Measurements from ENCODE around the gene SCN1B.
"Not testable (repeated sequence)": the region's sequence is repeated elsewhere in the genome, so short reads cannot be mapped to it uniquely, and the experiment has no call there.

Gene SCN1B

DNA sequence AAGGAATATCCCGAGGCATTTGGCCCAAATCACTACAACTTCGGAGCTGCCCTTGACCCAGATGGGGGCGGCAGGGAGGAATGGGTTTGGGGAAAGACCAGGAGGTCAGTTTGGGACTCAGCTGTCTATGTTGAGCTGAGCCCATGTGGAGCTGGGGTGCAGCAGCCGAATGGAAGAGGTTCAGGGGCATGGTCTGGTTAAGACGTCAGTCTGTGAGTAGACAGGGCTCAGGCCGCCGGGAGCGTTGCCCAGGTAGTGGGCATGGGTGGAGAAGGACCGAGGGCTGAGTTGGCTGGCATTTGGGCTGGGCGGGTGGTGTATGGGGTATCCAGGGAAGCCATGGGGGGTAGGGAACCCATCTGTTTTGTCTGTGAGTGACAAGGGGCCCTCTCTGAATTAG is 9.3 kb upstream of the SCN1B start:
- no peak for DNase-seq

DNA sequence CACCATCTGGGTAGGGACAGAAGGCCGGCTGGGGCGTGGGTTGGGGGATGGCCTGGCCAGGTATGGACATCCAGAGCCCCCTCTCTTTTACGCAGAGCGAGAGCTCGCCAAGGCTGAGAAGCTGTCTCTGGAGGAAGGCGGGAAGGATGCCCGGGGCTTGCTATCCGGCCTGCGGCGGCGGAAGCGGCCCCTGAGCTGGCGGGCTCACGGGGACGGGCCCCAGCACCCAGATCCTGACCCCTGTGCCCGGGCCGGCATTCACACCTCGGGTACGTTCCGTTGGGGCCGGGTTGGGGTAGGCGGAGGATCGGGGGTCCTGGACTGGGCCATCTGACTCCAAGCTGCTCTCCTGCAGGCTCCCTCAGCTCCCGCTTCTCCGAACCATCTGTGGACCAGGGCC is 8.7 kb upstream of the SCN1B start:
- DNase-seq: no peak

DNA sequence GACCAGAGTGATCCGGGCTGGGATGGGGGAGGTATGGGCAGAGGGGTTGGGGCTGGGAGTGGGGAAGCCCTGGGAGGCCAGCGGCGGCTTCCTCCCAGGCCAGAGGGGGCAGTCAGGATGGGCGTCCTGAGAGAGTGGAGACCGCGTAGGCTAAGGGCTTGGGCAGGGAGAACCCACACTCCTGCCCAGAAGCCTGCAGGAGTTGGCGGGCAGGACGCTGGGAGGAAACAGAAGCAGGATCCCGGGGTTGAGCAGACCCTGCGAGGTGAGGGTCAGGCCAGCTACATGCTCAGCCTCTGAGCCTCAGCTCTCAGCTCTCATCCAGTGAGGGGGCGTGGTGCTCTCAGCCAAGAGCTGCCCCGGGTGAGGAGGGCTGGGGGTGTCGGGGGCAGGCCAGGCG is 7.8 kb upstream of the SCN1B start:
- DNase-seq: no peak

DNA sequence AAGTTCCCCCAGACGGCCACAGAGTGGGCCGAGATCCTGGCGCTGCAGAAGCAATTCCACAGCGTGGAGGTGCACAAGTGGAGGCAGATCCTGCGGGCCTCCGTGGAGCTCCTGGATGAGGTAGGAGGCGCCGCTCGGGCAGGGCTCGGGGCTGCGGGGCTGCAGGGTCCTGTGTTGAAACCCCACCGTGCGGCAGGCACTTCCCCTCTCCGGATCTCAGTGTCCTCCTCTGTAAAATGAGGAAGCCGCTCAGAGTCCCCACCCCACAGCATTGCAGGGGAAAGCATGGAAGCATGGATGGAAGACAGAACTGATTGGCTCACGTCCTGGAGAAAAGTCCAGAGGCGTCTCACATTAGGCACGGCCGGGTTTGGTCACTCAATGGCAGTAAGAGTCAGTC is 6.8 kb upstream of the SCN1B start:
- no peak for DNase-seq

DNA sequence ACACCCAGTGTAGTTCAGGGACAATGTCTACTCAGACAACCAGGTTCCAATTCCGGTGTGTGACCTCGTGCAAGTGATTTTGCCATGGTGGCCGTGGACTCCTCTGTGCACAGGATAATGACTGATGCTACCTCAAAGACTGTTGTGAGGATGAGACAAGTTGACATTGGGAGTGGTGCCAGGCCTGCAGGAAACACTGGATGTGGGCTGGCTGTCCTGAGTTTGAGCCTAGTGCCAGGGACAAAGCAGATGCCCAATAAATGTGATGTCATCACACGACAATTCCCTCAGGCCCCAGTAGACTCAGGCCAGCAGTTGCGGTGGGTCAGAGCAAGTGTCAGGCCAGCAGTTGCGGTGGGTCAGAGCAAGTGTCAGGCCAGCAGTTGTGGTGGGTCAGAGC is 6.2 kb upstream of the SCN1B start:
- DNase-seq: no peak

DNA sequence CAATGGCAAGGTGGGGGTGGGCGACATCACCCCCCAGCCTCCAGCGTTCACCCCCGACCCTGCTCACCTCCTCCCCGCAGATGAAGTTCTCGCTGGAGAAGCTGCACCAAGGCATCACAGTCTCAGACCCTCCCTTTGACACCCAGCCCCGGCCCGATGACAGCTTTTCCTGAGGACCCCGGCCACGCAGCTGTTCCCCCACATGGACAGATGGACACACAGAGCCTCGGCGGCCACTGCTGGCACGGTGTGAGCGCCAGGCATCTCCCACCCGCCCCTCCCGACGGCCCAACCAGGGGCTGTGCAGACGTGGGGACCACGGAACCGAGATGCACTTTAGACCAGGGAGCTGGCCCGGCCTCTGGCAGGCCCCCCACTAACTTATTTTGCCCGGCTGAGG is 4.3 kb upstream of the SCN1B start:
- DNase-seq: no peak

DNA sequence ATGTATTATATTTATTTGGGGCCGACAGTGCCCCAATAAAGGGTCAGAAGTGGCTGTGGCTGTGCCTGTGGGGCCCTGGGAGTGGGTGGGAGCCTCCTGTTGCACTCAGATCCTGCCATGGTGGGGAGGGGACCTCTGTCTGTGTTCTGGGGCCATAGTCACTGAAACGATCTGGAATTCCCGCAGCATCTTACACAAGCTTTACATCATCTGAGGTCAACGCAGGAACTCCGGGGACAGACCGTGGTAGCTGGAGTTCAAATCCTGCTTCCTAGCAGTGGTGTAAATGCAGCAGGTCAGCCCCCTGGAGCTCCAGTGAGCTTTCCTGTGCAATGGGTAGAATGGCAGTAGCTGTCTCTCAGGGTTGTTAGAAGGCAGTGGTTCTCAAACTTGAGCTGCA is 3.9 kb upstream of the SCN1B start:
- no peak for DNase-seq

DNA sequence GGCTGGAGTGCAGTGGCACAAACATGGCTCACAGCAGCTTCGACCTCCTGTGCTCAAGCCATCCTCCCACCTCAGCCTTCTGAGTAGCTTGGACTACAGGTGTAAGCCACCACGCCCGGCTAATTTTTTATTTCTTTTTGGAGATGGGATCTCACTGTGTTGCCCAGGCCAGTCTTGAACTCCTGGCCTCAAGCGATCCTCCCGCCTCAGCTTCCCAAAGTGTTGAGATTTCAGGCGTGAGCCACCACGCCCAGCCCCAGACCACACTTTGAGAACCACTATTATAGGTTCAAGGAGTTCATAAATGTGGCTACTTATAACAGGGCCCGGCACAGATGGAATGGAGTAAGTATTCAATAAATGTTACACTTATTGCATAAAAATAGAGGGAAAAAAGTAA is 3.3 kb upstream of the SCN1B start:
- DNase-seq: no peak

DNA sequence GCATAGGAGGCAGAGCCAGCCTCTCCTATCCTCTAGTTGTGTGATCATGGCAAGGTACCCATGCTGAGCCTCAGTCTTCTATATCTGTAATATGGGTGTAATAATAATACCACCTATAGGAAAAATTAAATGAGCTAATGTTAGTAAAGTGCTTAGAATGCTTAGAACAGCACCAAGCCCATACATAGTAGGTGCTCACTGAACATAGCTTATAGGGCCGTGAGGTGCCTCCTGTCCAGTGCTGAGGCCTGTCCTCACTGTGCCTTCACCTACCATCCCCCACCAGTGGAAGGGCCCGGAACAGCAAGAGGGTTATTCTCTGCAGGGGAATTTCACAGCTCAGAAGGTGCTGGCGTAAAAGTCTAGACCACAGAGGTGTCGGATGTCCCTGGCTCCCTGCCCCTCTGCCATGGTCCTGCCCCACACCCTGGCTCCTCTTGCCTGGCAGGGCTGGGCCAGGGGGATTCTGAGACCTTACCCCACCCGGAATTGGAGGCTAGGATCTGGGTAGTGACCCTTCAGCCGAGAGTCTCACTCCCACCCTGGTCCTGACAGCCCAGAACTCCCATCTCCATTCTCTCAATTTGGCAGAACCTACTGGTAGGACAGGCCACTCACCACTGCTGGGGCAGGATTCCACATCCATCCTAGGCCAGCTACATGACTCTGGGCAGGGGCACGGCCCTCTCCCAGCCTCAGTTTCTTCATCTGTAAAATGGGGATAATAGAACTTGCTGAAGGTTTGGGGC is 2.2 kb upstream of the SCN1B start:
- no peak for DNase-seq

DNA sequence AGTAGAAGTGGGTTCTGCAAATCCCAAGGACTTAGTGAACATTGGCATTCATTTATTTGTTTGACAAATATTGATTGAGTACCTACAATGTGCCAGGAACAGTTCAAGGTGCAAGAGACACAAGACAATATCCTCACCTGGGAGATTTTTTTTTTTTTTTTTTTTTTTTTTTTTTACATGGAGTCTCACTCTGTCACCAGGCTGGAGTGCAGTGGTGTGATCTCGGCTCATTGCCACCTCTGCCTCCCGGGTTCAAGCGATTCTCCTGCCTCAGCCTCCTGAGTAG is 1.7 kb upstream of the SCN1B start:
- not testable (repeated sequence) for DNase-seq

DNA sequence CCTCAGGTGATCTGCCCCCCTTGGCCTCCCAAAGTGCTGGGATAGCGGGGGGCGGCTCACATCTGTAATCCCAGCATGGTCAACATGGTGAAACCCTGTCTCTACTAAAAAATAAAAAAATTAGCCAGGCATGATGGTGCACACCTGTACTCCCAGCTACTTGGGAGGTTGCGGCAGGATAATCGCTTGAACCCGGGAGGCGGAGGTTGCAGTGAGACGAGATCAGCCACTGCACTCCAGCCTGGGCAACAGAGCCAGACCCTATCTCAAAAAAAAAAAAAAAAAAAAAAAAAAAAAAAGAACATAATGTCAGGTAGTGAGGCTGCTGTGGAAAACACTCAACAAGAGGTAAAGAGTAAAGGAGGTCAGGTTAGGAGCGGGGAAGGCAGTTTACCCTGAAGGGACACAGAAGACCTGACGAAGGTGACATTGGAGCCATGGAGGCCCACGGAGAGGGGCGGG is 964 bp upstream of the SCN1B start:
- DNase-seq: not testable (repeated sequence)

DNA sequence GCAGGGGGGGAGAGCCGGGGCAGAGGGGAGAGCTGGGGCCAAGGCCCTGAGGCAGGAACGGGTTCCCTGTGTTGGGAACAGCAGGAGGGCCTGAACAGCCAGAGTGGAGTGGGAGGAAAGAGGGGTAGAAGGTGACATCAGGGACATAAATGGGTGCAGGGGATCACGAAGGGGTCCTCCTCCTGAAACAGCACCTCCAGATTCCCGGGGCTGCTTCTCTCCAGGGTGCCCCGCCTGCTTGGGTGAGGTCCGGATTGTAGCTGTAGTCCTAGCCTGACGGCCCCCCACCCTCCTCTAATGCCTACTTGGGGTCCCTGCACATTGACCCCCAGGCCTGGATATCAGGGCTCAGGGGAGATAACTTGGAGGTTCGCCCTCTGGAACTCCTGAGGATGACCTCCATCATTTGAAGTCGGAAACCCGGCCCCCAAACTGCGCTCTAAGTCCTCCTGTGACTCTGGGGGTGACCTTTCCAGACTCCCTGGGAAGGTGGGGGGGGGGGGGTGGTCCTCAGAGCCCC is 473 bp upstream of the SCN1B start:
- no peak for DNase-seq

DNA sequence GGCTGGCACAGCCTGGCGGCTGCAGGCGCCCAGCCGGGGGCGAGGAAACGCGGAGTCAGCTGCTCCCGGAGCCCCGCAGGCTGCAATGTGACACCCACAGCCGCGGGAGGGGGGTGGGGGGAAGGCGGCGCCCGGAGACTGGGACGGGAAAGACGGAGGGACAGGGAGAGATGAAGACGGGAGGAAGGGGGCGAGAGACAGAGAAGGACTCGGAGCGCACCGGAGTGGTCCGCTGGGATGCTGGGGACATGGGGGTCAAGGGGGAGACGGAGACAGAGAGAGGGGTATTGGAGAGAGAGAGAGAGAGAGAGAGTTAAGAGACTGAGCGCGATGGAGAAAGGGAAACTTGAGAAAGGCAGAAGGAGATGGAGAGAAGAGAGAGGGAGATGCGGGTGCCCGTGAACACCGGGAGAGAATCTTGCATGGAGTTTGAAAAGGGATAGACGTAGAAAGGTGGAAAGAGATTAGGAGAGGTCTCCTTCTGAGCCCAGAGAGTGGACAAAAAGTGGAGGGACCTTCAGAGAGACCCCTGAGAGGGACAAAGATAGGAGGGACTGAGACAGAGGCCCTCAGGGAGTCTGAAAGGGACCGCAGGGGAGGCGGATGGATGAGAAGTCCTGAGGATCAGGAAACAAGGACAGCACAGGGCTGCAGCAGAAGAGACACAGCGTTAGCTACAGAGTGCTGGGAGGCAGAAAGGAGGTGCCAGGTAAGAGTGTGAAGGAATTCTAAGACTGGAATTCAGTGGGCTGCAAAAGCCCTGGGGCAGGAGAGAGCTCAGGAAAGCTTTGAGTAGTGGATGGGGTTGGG is 1.0 kb downstream of the SCN1B start:
- no peak for DNase-seq

DNA sequence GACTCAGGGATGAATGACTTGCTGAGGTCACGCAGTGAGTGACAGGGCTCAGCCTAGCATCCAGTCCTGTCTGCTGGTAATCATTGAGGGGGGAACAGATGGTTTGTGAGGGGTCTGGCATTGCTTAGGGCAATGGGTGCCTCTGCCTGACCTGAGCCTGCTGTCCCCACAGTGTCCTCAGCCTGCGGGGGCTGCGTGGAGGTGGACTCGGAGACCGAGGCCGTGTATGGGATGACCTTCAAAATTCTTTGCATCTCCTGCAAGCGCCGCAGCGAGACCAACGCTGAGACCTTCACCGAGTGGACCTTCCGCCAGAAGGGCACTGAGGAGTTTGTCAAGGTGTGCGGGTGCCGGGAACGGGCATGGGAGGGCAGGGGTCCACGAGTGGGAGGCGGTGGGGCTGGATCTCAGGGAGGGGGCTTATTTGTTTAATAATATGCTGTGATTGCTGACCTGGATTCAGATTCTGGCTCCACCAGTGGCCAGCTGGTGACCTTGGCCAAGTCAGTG is 2.1 kb downstream of the SCN1B start:
- DNase-seq: no peak

DNA sequence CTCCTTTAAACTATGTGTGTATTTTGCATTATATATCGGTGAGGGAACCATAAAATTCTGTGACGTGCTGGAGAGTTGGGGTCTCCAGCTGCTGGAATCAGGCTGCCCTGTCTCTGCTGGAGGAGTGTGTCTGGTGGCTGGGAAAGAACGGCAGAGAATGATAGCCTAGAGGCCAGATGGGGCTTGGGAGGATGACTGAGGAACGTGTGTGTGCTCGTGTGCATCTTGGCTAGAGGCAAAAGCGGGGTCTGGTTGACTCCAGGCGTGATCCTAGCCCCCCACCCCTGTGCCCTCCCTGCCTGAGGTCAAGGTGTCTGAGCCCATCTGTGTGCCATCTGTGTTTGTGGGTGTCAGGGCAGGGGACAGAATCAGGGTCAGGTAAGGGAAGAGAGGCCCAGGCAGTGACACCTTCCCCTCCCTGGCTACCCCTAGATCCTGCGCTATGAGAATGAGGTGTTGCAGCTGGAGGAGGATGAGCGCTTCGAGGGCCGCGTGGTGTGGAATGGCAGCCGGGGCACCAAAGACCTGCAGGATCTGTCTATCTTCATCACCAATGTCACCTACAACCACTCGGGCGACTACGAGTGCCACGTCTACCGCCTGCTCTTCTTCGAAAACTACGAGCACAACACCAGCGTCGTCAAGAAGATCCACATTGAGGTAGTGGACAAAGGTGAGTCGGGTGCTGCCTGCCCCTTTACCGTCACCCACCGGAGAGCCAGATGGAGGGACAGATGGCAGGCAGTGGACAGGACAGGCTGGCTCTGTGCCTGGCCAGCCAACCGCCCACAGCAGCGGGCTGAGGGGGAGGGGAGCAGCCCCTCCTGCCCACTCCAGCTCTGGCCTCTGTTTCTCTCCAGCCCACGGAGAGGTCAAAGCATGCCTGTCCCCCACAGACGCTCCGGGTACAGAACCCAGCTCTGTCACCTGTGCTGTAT is 3.1 kb downstream of the SCN1B start:
- DNase-seq: no peak

DNA sequence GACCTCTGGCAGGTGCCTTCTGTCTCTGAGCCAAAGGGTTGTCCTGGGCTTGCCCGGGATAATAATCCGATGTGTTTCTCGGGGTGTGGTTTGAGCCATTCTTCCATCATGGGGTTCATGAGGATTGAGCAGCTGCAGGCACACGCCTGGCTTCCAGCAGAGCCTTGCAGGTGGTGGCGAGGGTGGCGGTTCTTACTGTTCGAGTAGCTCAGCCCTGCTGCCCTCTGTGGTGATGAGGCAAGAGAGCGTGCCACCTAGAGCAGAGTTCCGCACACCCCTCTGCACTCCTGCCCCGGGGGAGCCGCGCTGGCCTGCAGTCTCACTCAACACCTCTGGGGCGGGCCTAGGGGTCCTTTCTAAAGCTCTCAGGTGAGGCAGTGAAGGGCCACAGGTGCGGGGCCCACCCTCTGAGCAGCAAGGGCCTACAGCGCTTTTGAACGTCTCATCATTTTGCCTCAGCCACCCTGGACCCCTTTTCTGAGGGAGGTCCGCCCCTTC is 3.8 kb downstream of the SCN1B start:
- no peak for DNase-seq

DNA sequence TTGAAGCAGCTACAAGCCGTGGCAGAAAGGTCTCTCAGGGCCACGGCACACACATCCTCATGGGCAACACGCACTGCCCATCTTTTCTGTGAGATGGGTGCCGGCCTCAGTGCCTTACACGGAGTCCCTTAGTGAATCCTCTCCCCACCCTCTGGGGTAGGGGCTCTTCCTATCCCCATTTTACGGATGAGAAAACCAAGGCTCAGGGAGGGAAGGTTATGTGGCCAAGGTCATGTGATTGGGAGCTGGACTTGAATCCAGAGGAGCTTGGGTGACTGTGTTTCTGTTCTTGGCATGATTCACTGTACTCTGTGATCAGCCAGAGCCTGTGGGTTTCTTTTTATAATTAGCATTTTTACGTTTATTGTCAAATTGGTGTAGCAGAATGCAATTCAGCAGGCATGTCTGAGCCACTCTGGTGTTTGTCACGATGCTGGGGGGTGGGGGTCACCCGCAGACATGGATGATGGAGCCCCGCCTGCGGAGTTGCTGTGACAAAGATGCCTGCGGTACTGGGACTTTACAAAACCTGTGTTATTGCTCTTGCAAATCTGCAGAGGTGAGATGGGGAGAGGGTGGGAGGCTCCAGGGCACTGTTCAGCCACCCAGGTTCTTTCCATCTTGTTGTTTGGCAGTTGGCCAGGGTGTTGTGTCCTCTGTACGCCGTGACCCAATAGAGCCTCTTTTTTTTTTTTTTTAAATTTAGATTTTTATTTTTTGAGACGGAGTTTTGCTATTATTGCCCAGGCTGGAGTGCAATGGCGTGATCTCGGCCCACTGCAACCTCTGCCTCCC is 4.5 kb downstream of the SCN1B start:
- no peak for DNase-seq

DNA sequence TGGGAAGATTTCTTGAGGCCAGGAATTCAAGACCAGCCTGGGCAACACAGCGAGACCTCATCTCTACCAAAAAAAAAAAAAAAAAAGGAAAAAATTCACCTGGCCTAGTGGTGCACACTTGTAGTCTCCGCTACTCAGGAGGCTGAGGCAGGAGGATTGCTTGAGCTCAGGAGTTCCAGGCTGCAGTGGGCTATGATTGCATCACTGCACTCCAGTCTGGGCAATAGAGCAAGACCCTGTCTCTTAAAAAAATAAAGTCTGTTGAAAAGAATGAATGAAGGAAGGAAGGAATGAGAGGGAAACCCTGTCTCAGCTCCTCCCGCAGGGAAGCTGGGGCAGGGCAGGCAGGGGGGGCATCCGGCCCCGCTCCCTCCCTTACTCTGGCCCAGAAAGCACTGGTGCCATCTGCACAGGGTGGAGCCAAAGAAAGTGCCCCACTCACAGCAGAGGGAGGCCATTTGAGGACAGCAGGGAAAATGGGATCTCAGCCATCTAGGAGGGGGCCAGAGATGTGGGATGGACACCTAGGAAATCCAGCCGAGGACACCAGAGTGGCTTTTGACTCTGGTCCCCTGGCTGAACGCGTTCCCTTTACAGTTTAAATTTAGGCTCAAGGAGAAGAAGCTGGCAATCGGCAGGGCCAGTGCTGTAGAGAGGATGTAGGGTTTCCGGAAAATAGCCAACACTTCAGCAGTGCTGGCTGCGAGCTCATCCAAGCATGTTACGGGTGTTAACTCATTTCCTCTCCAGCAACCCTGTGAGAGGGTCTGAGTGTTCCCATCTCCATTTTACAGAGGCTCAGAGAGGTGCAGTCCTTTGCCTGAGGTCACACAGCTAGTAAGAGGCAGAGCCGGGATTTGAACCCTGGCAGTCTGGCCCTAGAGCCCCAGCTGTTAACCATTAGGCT is 7.7 kb downstream of the SCN1B start:
- no peak for DNase-seq

DNA sequence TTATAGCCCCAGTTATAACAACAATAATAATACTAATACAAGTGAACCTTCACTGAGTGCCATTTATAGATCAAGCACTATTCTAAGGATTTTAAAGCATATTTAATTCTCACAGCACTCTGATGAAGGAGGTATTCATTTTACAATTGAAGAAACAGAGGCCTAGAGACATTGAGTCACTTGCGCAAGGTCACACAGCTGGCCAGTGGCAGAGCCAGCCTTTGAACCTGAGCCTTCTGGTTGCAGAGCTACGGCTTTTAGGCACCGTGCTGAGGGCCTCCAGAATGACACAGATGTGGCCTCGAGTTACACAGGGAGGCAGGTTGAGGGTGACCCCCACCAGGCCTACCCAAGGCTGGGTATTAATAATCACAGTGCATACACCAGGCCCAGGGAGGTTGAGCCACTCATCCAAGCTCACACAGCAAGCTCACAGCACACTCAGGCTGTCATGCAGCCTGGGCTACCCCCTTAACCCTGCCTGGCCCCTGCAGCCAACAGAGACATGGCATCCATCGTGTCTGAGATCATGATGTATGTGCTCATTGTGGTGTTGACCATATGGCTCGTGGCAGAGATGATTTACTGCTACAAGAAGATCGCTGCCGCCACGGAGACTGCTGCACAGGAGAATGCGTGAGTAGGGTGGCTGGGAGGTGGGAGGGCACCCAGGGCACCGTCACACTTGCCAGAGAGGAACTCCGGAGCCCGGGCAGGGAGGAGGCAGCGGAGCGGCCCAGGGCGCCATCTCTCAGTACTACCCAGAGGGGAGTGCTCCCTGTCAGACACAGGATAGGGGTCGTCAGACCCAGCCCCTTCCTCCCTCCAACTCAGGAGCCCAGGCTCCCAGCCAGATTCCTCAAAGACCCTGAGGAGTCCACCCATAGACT is 8.6 kb downstream of the SCN1B start:
- DNase-seq: no peak

Data from activated T-cell treated with anti-CD3 and anti-CD28 coated beads for 4 hours (primary cell).